GM23338 (cell line): ENCODE results near the gene GPD2. TPM values are rescaled to one million over a fixed set of nuclear protein-coding genes. Genes with fewer than 3 reads are reported as not detected.
A peak's percentile ranks its signal among the peaks of the same experiment; 100 is the strongest.

Source experiments
- ATAC-seq: fragments of 200-7000 bp; cut with Tn5 transposase; 3 replicates; pipeline ENCODE4 v1.9.1; 2020
- DNase-seq: peaks from one replicate; pipeline ENCODE4 v3.0.0-alpha.2; 2015; ENCODE audit warnings: low spot score
- H2AFZ ChIP-seq: fragments of 200-600 bp; sonication (generic); 2 replicates; pipeline ENCODE4 v1.8.0; 2016; ENCODE audit warnings: antibody characterized with exemption, mild to moderate bottlenecking, moderate library complexity
- H3F3A ChIP-seq: fragments of 200-600 bp; sonication (generic); replicated peaks from 2 replicates; pipeline ENCODE4 v1.8.0; 2017; ENCODE audit warnings: antibody characterized with exemption, mixed run types, low read depth
- H3K27ac ChIP-seq: fragments of 200-600 bp; sonication (generic); 2 replicates; pipeline ENCODE4 v1.6.1; 2016; ENCODE audit warnings: low read depth
- H3K27me3 ChIP-seq: fragments of 200-600 bp; sonication (generic); 2 replicates; pipeline ENCODE4 v1.8.0; 2016; ENCODE audit warnings: mild to moderate bottlenecking, mixed run types, moderate library complexity; ENCODE audit not compliant: insufficient read depth
- H3K36me3 ChIP-seq: fragments of 200-600 bp; sonication (generic); 2 replicates; pipeline ENCODE4 v1.8.0; 2016; ENCODE audit warnings: mild to moderate bottlenecking; ENCODE audit not compliant: insufficient read depth
- H3K4me1 ChIP-seq: fragments of 200-600 bp; sonication (generic); 2 replicates; pipeline ENCODE4 v1.8.0; 2016; ENCODE audit warnings: mild to moderate bottlenecking, moderate library complexity; ENCODE audit not compliant: insufficient read depth
- H3K4me2 ChIP-seq: fragments of 200-600 bp; sonication (generic); 2 replicates; pipeline ENCODE4 v1.7.1; 2017; ENCODE audit warnings: mixed run types
- H3K4me3 ChIP-seq: fragments of 200-600 bp; sonication (generic); 2 replicates; pipeline ENCODE4 v1.6.1; 2016; ENCODE audit warnings: mixed run types
- H3K79me2 ChIP-seq: fragments of 200-600 bp; sonication (generic); replicated peaks from 2 replicates; pipeline ENCODE4 v1.8.0; 2017; ENCODE audit warnings: mild to moderate bottlenecking; ENCODE audit not compliant: insufficient read depth
- H3K9me2 ChIP-seq: fragments of 200-600 bp; sonication (generic); 2 replicates; pipeline ENCODE4 v1.8.0; 2017; ENCODE audit not compliant: insufficient read depth
- H4K20me1 ChIP-seq: fragments of 200-600 bp; sonication (generic); replicated peaks from 2 replicates; pipeline ENCODE4 v1.8.0; 2017; ENCODE audit warnings: mild to moderate bottlenecking; ENCODE audit not compliant: insufficient read depth
- H3K27ac Mint-ChIP-seq: 2 replicates; pipeline ENCODE4 v1.8.0; 2020; ENCODE audit warnings: inconsistent platforms, mild to moderate bottlenecking, moderate library complexity, mixed read lengths
- H3K27me3 Mint-ChIP-seq: 3 replicates; pipeline ENCODE4 v1.8.0; 2022; ENCODE audit warnings: low read depth, mild to moderate bottlenecking, moderate library complexity, mixed read lengths, inconsistent platforms; ENCODE audit not compliant: insufficient read depth, poor library complexity
- H3K36me3 Mint-ChIP-seq: 3 replicates; pipeline ENCODE4 v1.8.0; 2021; ENCODE audit warnings: low read depth, mild to moderate bottlenecking, inconsistent platforms, moderate library complexity, mixed read lengths
- H3K4me1 Mint-ChIP-seq: 3 replicates; pipeline ENCODE4 v1.8.0; 2020; ENCODE audit warnings: mild to moderate bottlenecking, inconsistent platforms, mixed read lengths
- H3K4me3 Mint-ChIP-seq: 3 replicates; pipeline ENCODE4 v1.8.0; 2021; ENCODE audit warnings: moderate library complexity, mild to moderate bottlenecking, inconsistent platforms, mixed read lengths
- H3K9me3 Mint-ChIP-seq: 3 replicates; pipeline ENCODE4 v1.8.0; 2020; ENCODE audit warnings: moderate library complexity, mild to moderate bottlenecking, inconsistent platforms, mixed read lengths
- CREB1 ChIP-seq: fragments of 250-450 bp; sonication (Bioruptor Pico); IDR thresholded peaks from 2 replicates; pipeline ENCODE4 v1.5.0; 2020; ENCODE audit warnings: low read depth, mild to moderate bottlenecking, moderate library complexity
- ETS1 ChIP-seq: IDR thresholded peaks from 2 replicates; pipeline ENCODE4 v1.6.1; 2016; ENCODE audit warnings: antibody characterized with exemption
- EZH2 ChIP-seq: fragments of 200-600 bp; sonication (generic); IDR thresholded peaks from one replicate; pipeline ENCODE4 v1.8.0; 2017; ENCODE audit warnings: antibody characterized with exemption, mild to moderate bottlenecking, low read depth; ENCODE audit not compliant: unreplicated experiment
- JUNB ChIP-seq: IDR thresholded peaks from one replicate; pipeline ENCODE4 v1.6.1; 2016; ENCODE audit warnings: antibody characterized with exemption; ENCODE audit not compliant: unreplicated experiment
- NANOG ChIP-seq: IDR thresholded peaks from 2 replicates; pipeline ENCODE4 v1.6.1; 2016; ENCODE audit warnings: antibody characterized with exemption, borderline replicate concordance
- REST ChIP-seq: IDR thresholded peaks from one replicate; pipeline ENCODE4 v1.6.1; 2018; ENCODE audit warnings: antibody characterized with exemption; ENCODE audit not compliant: unreplicated experiment
- STAT1 ChIP-seq: IDR thresholded peaks from one replicate; pipeline ENCODE4 v1.6.1; 2016; ENCODE audit warnings: antibody characterized with exemption; ENCODE audit not compliant: unreplicated experiment
- ZNF114 ChIP-seq: fragments of 250-450 bp; sonication (Bioruptor Pico); IDR thresholded peaks from 2 replicates; pipeline ENCODE4 v1.5.0; 2020; ENCODE audit warnings: mild to moderate bottlenecking, moderate library complexity
- ZNF462 ChIP-seq: fragments of 250-450 bp; sonication (Bioruptor Pico); IDR thresholded peaks from 2 replicates; pipeline ENCODE4 v1.5.0; 2020; ENCODE audit warnings: mild to moderate bottlenecking, moderate library complexity
- polyA plus RNA-seq: library from polyadenylated mRNA; unstranded; fragments of >200 nt; fragmentation: Nextera tagmentation; extraction: Ambion mirVana; gene quantifications from 2 replicates; pipeline ENCODE4 v1.2.1, GENCODE V29; 2016
- total RNA-seq: library from RNA; depleted of rRNA; stranded (reverse); fragments of >200 nt; shearing (Covaris generic); gene quantifications from 2 replicates; pipeline ENCODE4 v1.2.3, GENCODE V29; 2014

GPD2 gene
- total and polyA plus RNA-seq, 2 experiments from 2014 or later = 9.4 to 67.4 TPM

GRCh38 chr2:156593594-156593921 lies 157.4 kb downstream of the GPD2 start:
- H3K4me1 Mint-ChIP-seq = peaks cover 46% of the 10 kb centered on the region
- Histone ChIP-seq H3K4me3 (no peak overlapping the region), H2AFZ (no peak overlapping the region), H3K27ac (peak overlapping the region; percentile 58; the same call in 1 of the 2 replicates), H3K4me1 (peaks cover 32% of the 10 kb centered on the region), H3K27me3 (no peaks in the 10 kb centered on the region), H3K4me2 (peak overlapping the region; percentile 52), H3K9me2 (no peaks in the 10 kb centered on the region), H4K20me1 (no peaks in the 10 kb centered on the region), H3F3A (no peaks in the 10 kb centered on the region), H3K79me2 (no peaks in the 10 kb centered on the region), H3K36me3 (no peaks in the 10 kb centered on the region)
- TF ChIP-seq NANOG = no peak
- TF ChIP-seq ZNF114 (CRISPR knock-in tag) = no peak
- TF ChIP-seq ZNF462 (CRISPR knock-in tag) = no peak
- no peak for TF ChIP-seq CREB1 (CRISPR knock-in tag)
- no peak for TF ChIP-seq REST
- no peak for TF ChIP-seq EZH2
- TF ChIP-seq ETS1 = no peak
- TF ChIP-seq STAT1 = no peak
- TF ChIP-seq JUNB = no peak
- H3K27ac Mint-ChIP-seq = peak overlapping the region; percentile 14; the same call in 1 of the 2 replicates
- no peak overlapping the region for H3K4me3 Mint-ChIP-seq
- H3K36me3 Mint-ChIP-seq = no peaks in the 10 kb centered on the region
- DNase-seq (no peak), ATAC-seq (no peak)
- H3K9me3 Mint-ChIP-seq = no peaks in the 10 kb centered on the region
- peaks cover 7% of the 10 kb centered on the region for H3K27me3 Mint-ChIP-seq
